ENCODE results near the gene DUS4L.

Gene DUS4L

GRCh38 chr7:107563081-107563774 lies 543 bp upstream of the DUS4L start:
- peaks cover 68% of the 10 kb centered on the region for H3K4me1 Mint-ChIP-seq (ENCODE audit: low read depth)
- H3K9me3 Mint-ChIP-seq (ENCODE audit: low read depth): no peaks in the 10 kb centered on the region
- H3K27ac Mint-ChIP-seq: peak overlapping the region; percentile 88
- peaks cover 5% of the 10 kb centered on the region for H3K36me3 Mint-ChIP-seq
- no peaks in the 10 kb centered on the region for H3K27me3 Mint-ChIP-seq
- peak overlapping the region; percentile 94 for H3K4me3 Mint-ChIP-seq

- peaks cover 61% of the 10 kb centered on the region for H3K4me1 Mint-ChIP-seq (ENCODE audit: low read depth)
Observed at GRCh38 chr7:107564553-107565298, 955 bp downstream of the DUS4L start.

DNA sequence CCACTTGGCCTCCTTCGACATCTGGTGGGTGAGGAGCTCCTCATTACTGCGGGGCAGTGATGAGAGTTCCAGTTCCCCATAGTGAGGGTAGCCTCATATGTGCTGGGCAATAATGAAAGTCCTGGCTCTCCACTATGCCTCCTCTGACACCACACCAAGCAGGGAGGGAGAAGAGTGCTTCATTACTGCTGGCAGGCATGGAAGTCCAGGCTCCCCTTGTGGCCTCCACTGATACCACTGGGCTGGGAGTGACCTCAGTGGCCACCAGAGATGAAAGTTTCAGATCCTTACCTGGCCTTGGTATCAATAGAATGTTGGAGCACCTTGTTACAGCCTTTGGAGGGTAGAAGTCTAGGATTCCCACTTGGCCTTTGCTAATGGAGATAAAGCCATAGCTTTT lies 6.5 kb downstream of the DUS4L start:
- peaks cover 15% of the 10 kb centered on the region for H3K4me1 Mint-ChIP-seq (ENCODE audit: low read depth)
- H3K27ac Mint-ChIP-seq: no peak overlapping the region
- H3K36me3 Mint-ChIP-seq: peaks cover 18% of the 10 kb centered on the region
- no peaks in the 10 kb centered on the region for H3K9me3 Mint-ChIP-seq (ENCODE audit: low read depth)
- H3K27me3 Mint-ChIP-seq: no peaks in the 10 kb centered on the region
- H3K4me3 Mint-ChIP-seq: no peak overlapping the region

More at GRCh38 chr7:107564553-107565298, 955 bp downstream of the DUS4L start:
- Mint-ChIP-seq H3K36me3 (peaks cover 9% of the 10 kb centered on the region), H3K27me3 (no peaks in the 10 kb centered on the region), H3K4me3 (peak overlapping the region; percentile 94), H3K27ac (peak overlapping the region; percentile 93), H3K9me3 (ENCODE audit: low read depth) (no peaks in the 10 kb centered on the region)

DNA sequence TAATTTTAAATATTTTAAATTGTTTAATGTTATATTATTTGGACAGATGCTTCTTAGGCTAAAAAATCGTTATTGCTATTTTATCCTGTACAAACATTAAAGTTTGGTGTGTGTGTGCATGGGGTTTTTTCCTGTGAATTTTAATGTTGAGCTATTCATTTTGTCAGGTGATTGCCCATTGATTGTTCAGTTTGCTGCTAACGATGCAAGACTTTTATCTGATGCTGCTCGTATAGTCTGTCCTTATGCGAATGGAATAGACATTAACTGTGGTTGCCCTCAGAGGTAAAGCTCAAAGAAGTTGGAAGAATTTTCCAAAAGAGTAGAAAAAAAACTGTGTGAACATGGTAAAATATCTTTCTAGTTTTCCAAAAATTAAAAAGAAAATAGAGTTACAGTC lies 9.8 kb downstream of the DUS4L start:
- no peaks in the 10 kb centered on the region for H3K27me3 Mint-ChIP-seq
- no peak overlapping the region for H3K27ac Mint-ChIP-seq
- no peaks in the 10 kb centered on the region for H3K9me3 Mint-ChIP-seq (ENCODE audit: low read depth)
- peaks cover 13% of the 10 kb centered on the region for H3K36me3 Mint-ChIP-seq
- no peak overlapping the region for H3K4me3 Mint-ChIP-seq
- peaks cover 2% of the 10 kb centered on the region for H3K4me1 Mint-ChIP-seq (ENCODE audit: low read depth)

DNA sequence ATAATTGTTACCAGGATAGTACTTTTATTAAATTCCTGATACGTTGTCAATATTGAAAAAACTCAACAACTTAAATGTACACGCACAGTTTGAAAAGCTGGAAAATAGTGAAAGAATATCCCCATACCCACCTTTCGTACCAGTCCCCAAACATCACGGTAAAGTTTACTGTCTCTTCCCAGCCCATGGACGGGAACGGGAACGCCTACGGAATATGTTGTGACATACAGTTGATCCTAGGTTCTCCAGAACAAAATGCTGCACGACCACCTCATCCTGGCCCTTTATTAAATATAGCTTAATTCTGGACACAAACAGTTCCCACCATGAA lies 15.7 kb downstream of the DUS4L start:
- Mint-ChIP-seq H3K4me1 (ENCODE audit: low read depth) (peaks cover 22% of the 10 kb centered on the region), H3K4me3 (peak overlapping the region; percentile 92), H3K27me3 (no peaks in the 10 kb centered on the region), H3K9me3 (ENCODE audit: low read depth) (no peaks in the 10 kb centered on the region), H3K27ac (peak overlapping the region; percentile 77), H3K36me3 (no peaks in the 10 kb centered on the region)

DNA sequence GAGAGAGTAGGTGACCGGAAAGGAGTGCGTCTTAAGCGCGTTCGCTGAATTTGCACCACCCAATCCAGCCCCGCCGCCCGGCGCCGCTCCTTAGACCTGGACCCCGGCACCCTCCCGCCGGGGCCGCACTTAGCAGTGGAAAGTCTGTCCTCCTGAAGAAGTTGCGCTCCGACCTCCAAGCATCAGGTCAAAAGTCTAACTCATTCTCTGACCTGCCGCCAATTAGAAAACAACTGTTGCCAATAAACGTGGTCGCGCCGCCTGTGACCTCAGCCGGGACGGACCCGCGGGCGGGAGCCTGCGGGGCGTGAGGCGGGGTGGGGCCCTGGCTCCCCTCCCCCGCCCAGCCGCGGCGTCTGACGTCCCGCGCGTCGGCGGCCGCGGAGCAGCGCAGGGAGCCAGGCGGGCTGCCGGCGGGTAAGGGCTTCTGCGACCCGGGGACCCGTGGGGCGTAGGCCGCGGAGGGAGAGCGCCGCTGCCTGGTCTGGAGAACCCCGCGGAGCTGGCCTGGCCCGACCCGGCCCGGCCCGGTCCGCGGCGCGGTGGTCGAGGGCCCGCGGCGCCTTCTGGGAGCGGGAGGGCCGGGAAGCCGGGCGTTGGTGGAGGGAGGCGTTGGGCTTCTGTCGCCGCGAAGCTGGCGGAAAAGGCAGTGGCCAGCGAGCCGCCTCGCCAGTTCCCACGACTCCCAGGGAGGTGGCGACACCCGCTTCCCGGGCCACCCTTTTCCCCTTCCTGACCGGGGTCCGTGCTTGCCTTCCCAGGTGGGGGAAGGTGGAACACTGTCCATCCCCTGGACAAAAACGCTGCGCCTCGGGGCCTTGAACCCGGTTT lies 16.3 kb downstream of the DUS4L start, which contains the start of gene BCAP29:
Gene BCAP29 (plus strand): TSS at position 362 of the 831 bp plus-strand sequence. CDS start 527 bp downstream, outside the sequence.
- H3K9me3 Mint-ChIP-seq (ENCODE audit: low read depth): no peaks in the 10 kb centered on the region
- peaks cover 3% of the 10 kb centered on the region for H3K36me3 Mint-ChIP-seq
- peak within 1 kb of the TSS; percentile 77 for H3K27ac Mint-ChIP-seq
- H3K4me3 Mint-ChIP-seq: peak within 1 kb of the TSS; percentile 92
- H3K27me3 Mint-ChIP-seq: no peaks in the 10 kb centered on the region
- peaks cover 22% of the 10 kb centered on the region for H3K4me1 Mint-ChIP-seq (ENCODE audit: low read depth)

DNA sequence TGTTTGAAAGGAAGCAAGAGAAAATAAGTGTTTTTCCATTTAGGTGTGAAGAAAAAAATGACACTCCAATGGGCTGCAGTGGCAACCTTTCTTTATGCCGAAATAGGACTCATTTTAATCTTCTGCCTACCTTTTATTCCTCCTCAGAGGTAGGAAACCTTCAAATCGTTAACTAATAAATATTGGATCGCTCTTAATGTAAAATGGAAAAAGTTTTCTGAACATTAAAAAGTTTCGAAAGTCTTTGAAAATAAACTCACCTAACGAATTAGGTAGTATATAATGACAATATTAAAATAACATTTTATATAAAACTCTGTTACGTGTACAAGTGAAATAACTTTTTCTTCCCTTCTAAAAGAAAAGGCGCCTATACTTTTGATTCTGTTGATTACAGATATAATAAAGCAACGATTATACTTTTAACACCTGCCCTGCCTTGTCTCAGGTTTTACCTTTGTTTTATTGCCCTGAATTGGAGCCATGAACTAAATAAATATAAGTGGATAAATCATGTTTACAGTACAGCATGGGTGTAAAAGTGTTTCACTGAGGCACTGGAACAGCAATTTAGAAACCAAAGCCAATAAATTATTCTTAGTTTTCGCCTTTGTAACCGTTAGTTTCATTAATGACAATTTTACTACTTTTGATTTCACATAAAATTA lies 17.1 kb downstream of the DUS4L start:
- peaks cover 6% of the 10 kb centered on the region for H3K36me3 Mint-ChIP-seq
- peak overlapping the region; percentile 34 for H3K27ac Mint-ChIP-seq

DNA sequence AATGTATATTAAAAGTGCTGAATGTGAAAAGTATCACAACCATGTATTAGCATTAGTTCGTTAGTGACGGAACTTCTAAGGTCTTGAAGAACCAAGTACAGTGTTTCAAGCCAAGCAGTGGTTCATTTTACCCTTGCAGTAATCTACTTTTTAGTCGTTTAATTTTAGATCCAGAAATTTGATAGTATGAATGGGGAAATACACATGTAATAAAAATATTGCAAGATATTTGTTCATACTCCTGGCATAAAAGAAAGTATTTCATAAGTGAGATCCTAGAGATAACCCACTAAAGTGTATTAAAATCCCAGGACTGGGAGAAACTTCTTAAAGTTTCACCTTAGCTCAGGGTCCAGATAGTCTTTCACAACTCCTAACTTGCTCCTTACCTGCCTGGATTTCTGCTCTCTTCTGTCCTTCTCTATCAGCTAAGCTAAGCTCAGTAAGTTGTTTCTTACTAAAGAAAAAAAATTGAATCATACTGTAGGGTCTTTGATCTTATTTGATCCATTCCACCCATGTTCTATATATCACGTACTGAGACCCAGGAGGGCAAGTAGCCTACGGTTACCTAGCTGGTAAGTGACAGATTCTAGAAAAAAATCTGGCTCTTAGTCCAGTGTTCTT lies 17.7 kb downstream of the DUS4L start:
- Mint-ChIP-seq H3K4me3 (peak overlapping the region; percentile 77), H3K4me1 (ENCODE audit: low read depth) (peaks cover 22% of the 10 kb centered on the region), H3K36me3 (peaks cover 6% of the 10 kb centered on the region), H3K27me3 (no peaks in the 10 kb centered on the region), H3K27ac (no peak overlapping the region), H3K9me3 (ENCODE audit: low read depth) (no peaks in the 10 kb centered on the region)

More for the DNA sequence above, 17.1 kb downstream of the DUS4L start:
- H3K9me3 Mint-ChIP-seq (ENCODE audit: low read depth): no peaks in the 10 kb centered on the region
- no peaks in the 10 kb centered on the region for H3K27me3 Mint-ChIP-seq
- H3K4me1 Mint-ChIP-seq (ENCODE audit: low read depth): peaks cover 22% of the 10 kb centered on the region
- H3K4me3 Mint-ChIP-seq: peak overlapping the region; percentile 77

DNA sequence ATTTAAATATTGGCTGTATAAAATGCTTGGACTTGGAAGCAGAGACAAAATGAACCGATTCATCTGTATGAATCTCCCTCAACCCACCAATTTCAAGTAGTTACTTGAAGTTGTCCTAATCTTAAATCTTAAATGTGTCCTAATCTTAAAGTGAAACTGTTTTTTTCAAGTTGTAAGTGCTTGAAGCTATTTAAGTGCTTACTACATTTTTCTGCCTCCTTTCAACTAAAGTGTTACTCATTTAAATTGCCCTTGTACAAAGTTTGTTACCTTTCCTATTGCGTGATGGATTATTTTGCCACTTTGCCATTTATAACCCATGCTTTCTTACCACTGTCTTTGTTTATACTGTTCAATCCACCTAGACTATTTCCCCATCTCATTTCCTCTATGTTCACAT lies 19.1 kb downstream of the DUS4L start:
- Mint-ChIP-seq H3K9me3 (ENCODE audit: low read depth) (no peaks in the 10 kb centered on the region), H3K27ac (no peak overlapping the region), H3K4me3 (peak overlapping the region; percentile 18)

DNA sequence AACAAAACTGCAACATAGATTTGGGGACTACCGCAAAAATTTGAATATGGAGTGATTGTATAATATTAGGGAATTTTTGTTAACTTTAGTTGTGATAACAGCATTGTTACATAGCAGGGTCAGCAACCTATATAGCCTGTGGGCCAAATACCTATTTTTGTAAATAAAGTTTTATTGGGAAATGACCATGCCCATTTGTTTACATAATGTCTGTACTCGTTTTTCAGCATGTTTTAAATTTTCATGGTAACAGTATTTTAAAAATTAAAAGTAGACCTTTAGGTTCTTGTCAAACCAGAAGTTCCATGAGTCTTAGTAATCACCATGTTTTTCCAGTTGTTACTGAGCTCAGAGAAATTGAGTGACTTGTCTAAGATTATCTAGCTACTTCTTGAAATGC lies 20.9 kb downstream of the DUS4L start:
- no peaks in the 10 kb centered on the region for H3K9me3 Mint-ChIP-seq (ENCODE audit: low read depth)
- no peak overlapping the region for H3K27ac Mint-ChIP-seq
- no peak overlapping the region for H3K4me3 Mint-ChIP-seq
- peaks cover 17% of the 10 kb centered on the region for H3K4me1 Mint-ChIP-seq (ENCODE audit: low read depth)
- H3K27me3 Mint-ChIP-seq: no peaks in the 10 kb centered on the region
- H3K36me3 Mint-ChIP-seq: peaks cover 11% of the 10 kb centered on the region

More for the DNA sequence above, 19.1 kb downstream of the DUS4L start:
- peaks cover 11% of the 10 kb centered on the region for H3K36me3 Mint-ChIP-seq
- H3K27me3 Mint-ChIP-seq: no peaks in the 10 kb centered on the region
- H3K4me1 Mint-ChIP-seq (ENCODE audit: low read depth): peaks cover 22% of the 10 kb centered on the region

DNA sequence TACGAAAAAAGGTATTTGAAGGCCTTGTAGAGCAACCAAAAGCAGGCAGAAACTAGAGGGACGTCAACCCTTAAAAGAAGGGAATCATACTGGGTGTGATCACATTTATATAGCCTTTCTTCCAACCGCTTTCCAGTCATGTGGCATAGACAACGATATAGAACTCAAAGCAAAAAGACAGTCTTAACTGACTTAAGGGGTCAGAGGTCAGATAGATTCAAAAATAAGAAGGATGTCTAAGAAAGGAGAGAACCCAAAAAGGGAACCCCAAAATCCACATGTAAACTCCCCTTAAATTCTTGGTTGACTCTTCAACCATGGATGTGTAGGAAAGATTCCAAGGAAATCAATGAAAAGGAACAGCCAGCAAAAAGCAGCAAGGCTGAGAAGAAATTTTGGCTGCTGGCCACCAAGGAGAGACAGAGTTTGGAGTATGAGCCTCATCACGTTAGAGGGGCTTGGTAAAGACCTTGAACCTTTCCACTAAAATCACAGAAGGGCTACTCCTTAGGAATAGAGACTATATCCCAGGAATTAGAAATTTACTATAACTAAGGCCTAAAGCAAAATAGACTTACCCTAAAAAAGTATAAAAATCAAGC lies 24.9 kb downstream of the DUS4L start:
- no peaks in the 10 kb centered on the region for H3K27me3 Mint-ChIP-seq
- H3K9me3 Mint-ChIP-seq (ENCODE audit: low read depth): no peaks in the 10 kb centered on the region
- no peak overlapping the region for H3K4me3 Mint-ChIP-seq
- H3K36me3 Mint-ChIP-seq: peaks cover 12% of the 10 kb centered on the region
- H3K27ac Mint-ChIP-seq: no peak overlapping the region
- H3K4me1 Mint-ChIP-seq (ENCODE audit: low read depth): no peaks in the 10 kb centered on the region

DNA sequence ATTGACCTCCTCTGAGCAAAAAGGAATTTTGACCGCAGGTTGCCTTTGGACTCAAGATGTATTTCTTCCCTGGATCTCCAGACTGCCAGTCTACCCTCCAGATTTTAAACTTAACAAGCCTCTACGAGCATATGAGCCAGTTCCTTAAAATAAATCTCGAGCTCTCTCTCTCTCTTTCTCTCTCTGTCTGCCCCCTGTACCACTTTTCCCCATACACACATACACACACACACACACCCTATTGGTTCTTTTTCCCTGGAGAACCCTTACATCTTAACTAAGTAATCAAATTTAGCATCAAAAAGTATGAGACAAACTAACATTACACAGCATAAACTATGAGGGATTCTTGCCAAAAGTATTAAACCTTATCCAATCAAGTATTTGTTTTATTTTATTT lies 27.6 kb downstream of the DUS4L start:
- H3K9me3 Mint-ChIP-seq (ENCODE audit: low read depth): no peaks in the 10 kb centered on the region
- H3K27me3 Mint-ChIP-seq: no peaks in the 10 kb centered on the region
- H3K36me3 Mint-ChIP-seq: peaks cover 14% of the 10 kb centered on the region
- no peaks in the 10 kb centered on the region for H3K4me1 Mint-ChIP-seq (ENCODE audit: low read depth)
- H3K27ac Mint-ChIP-seq: no peak overlapping the region
- H3K4me3 Mint-ChIP-seq: no peak overlapping the region

GRCh38 chr7:107592361-107593024 lies 28.7 kb downstream of the DUS4L start:
- H3K27ac Mint-ChIP-seq: no peak overlapping the region
- H3K4me3 Mint-ChIP-seq: no peak overlapping the region
- H3K27me3 Mint-ChIP-seq: no peaks in the 10 kb centered on the region
- H3K4me1 Mint-ChIP-seq (ENCODE audit: low read depth): no peaks in the 10 kb centered on the region
- H3K9me3 Mint-ChIP-seq (ENCODE audit: low read depth): no peaks in the 10 kb centered on the region
- peaks cover 10% of the 10 kb centered on the region for H3K36me3 Mint-ChIP-seq

Measured in activated naive CD8-positive, alpha-beta T cell (primary cell).